ENCODE data around the gene UBAC2.

Gene UBAC2

GRCh38 chr13:99289674-99290337 lies 89.2 kb downstream of the UBAC2 start:
- DNase-seq (ENCODE audit: insufficient read length) (no peak), FAIRE-seq (no peak)
- TF ChIP-seq POLR2A (IDR thresholded peaks at IDR 0.05; ENCODE audit: low read depth, low read length) (no peak), POLR2AphosphoS5 (IDR thresholded peaks at IDR 0.05; ENCODE audit: low read depth, low read length) (no peak), TAF1 (IDR thresholded peaks at IDR 0.05; ENCODE audit: borderline replicate concordance, low read depth, low read length) (no peak)

GRCh38 chr13:99290894-99291293 lies 90.2 kb downstream of the UBAC2 start:
- FAIRE-seq (peak; percentile 70), DNase-seq (ENCODE audit: insufficient read length) (no peak)
- TF ChIP-seq POLR2A (IDR thresholded peaks at IDR 0.05; ENCODE audit: low read depth, low read length): no peak
- TF ChIP-seq TAF1 (IDR thresholded peaks at IDR 0.05; ENCODE audit: borderline replicate concordance, low read depth, low read length): no peak
- TF ChIP-seq POLR2AphosphoS5 (IDR thresholded peaks at IDR 0.05; ENCODE audit: low read depth, low read length): no peak

- no peak for DNase-seq (ENCODE audit: insufficient read length)
- TF ChIP-seq TAF1 (IDR thresholded peaks at IDR 0.05; ENCODE audit: borderline replicate concordance, low read depth, low read length) (no peak), POLR2A (IDR thresholded peaks at IDR 0.05; ENCODE audit: low read depth, low read length) (peak; percentile 49; the same call in 1 of the 2 replicates), POLR2AphosphoS5 (IDR thresholded peaks at IDR 0.05; ENCODE audit: low read depth, low read length) (peak; percentile 76)
- FAIRE-seq: no peak
These were observed 92.5 kb downstream of the UBAC2 start for GRCh38 chr13:99293178-99293577.

GRCh38 chr13:99294198-99294597 lies 93.5 kb downstream of the UBAC2 start:
- no peak for FAIRE-seq

GRCh38 chr13:99294958-99295357 lies 94.3 kb downstream of the UBAC2 start:
- no peak for DNase-seq (ENCODE audit: insufficient read length)
- no peak for FAIRE-seq
- TF ChIP-seq POLR2A (IDR thresholded peaks at IDR 0.05; ENCODE audit: low read depth, low read length) (no peak; the same call in 1 of the 2 replicates), POLR2AphosphoS5 (IDR thresholded peaks at IDR 0.05; ENCODE audit: low read depth, low read length) (no peak), TAF1 (IDR thresholded peaks at IDR 0.05; ENCODE audit: borderline replicate concordance, low read depth, low read length) (no peak)

More at GRCh38 chr13:99294198-99294597, 93.5 kb downstream of the UBAC2 start:
- no peak for TF ChIP-seq TAF1 (IDR thresholded peaks at IDR 0.05; ENCODE audit: borderline replicate concordance, low read depth, low read length)
- no peak for TF ChIP-seq POLR2A (IDR thresholded peaks at IDR 0.05; ENCODE audit: low read depth, low read length)
- no peak for TF ChIP-seq POLR2AphosphoS5 (IDR thresholded peaks at IDR 0.05; ENCODE audit: low read depth, low read length)
- DNase-seq (ENCODE audit: insufficient read length): no peak

GRCh38 chr13:99295488-99296252 lies 95.0 kb downstream of the UBAC2 start:
- FAIRE-seq (peak; percentile 72), DNase-seq (ENCODE audit: insufficient read length) (no peak)
- TF ChIP-seq POLR2AphosphoS5 (IDR thresholded peaks at IDR 0.05; ENCODE audit: low read depth, low read length) (no peak), POLR2A (IDR thresholded peaks at IDR 0.05; ENCODE audit: low read depth, low read length) (no peak), TAF1 (IDR thresholded peaks at IDR 0.05; ENCODE audit: borderline replicate concordance, low read depth, low read length) (no peak)

GRCh38 chr13:99296398-99296797 lies 95.7 kb downstream of the UBAC2 start:
- DNase-seq (ENCODE audit: insufficient read length) (no peak), FAIRE-seq (peak; percentile 74)
- TF ChIP-seq TAF1 (IDR thresholded peaks at IDR 0.05; ENCODE audit: borderline replicate concordance, low read depth, low read length): no peak
- no peak for TF ChIP-seq POLR2A (IDR thresholded peaks at IDR 0.05; ENCODE audit: low read depth, low read length)
- TF ChIP-seq POLR2AphosphoS5 (IDR thresholded peaks at IDR 0.05; ENCODE audit: low read depth, low read length): no peak

- DNase-seq (ENCODE audit: insufficient read length): no peak
- TF ChIP-seq POLR2A (IDR thresholded peaks at IDR 0.05; ENCODE audit: low read depth, low read length) (no peak), TAF1 (IDR thresholded peaks at IDR 0.05; ENCODE audit: borderline replicate concordance, low read depth, low read length) (no peak), POLR2AphosphoS5 (IDR thresholded peaks at IDR 0.05; ENCODE audit: low read depth, low read length) (no peak)
- no peak for FAIRE-seq
These were observed 96.7 kb downstream of the UBAC2 start for GRCh38 chr13:99297331-99297730.

GRCh38 chr13:99298056-99298455 lies 97.4 kb downstream of the UBAC2 start:
- FAIRE-seq (peak; percentile 42), DNase-seq (ENCODE audit: insufficient read length) (no peak)
- TF ChIP-seq POLR2AphosphoS5 (IDR thresholded peaks at IDR 0.05; ENCODE audit: low read depth, low read length) (no peak), TAF1 (IDR thresholded peaks at IDR 0.05; ENCODE audit: borderline replicate concordance, low read depth, low read length) (no peak), POLR2A (IDR thresholded peaks at IDR 0.05; ENCODE audit: low read depth, low read length) (no peak)

- peak; percentile 83 for FAIRE-seq
- DNase-seq (ENCODE audit: insufficient read length): no peak
- TF ChIP-seq TAF1 (IDR thresholded peaks at IDR 0.05; ENCODE audit: borderline replicate concordance, low read depth, low read length): no peak
- TF ChIP-seq POLR2A (IDR thresholded peaks at IDR 0.05; ENCODE audit: low read depth, low read length): no peak
- no peak for TF ChIP-seq POLR2AphosphoS5 (IDR thresholded peaks at IDR 0.05; ENCODE audit: low read depth, low read length)
These were observed 98.7 kb downstream of the UBAC2 start for GRCh38 chr13:99299256-99299919.

GRCh38 chr13:99299920-99300341 lies 99.3 kb downstream of the UBAC2 start:
- no peak for DNase-seq (ENCODE audit: insufficient read length)
- FAIRE-seq: no peak
- TF ChIP-seq TAF1 (IDR thresholded peaks at IDR 0.05; ENCODE audit: borderline replicate concordance, low read depth, low read length): no peak
- no peak for TF ChIP-seq POLR2A (IDR thresholded peaks at IDR 0.05; ENCODE audit: low read depth, low read length)
- TF ChIP-seq POLR2AphosphoS5 (IDR thresholded peaks at IDR 0.05; ENCODE audit: low read depth, low read length): no peak
